Smooth muscle cell (in vitro differentiated cells): ENCODE data around the gene LRRC8A. TPM values are rescaled to one million over a fixed set of nuclear protein-coding genes. Genes with fewer than 3 reads are reported as not detected.
"Not testable (repeated sequence)": the region's sequence is repeated elsewhere in the genome, so short reads cannot be mapped to it uniquely, and the experiment has no call there.

Experiments
- DNase-seq: peaks from one replicate; lab custom pipeline; 2025; ENCODE audit not compliant: unreplicated experiment; lab: John Stamatoyannopoulos, UW
- H2AFZ ChIP-seq: fragments of 200-600 bp; sonication (generic); 2 replicates; pipeline ENCODE4 v1.6.0; 2016; ENCODE audit warnings: antibody characterized with exemption, low read depth, mild to moderate bottlenecking
- H3F3A ChIP-seq: fragments of 200-600 bp; sonication (generic); 2 replicates; pipeline ENCODE4 v1.6.0; 2017; ENCODE audit warnings: antibody characterized with exemption, low read depth
- H3K27ac ChIP-seq: fragments of 200-600 bp; sonication (generic); 2 replicates; pipeline ENCODE4 v1.5.1; 2016; ENCODE audit warnings: low read depth, mild to moderate bottlenecking
- H3K27me3 ChIP-seq: fragments of 200-600 bp; sonication (generic); 2 replicates; pipeline ENCODE4 v1.6.1; 2016; ENCODE audit warnings: low read depth, mild to moderate bottlenecking
- H3K36me3 ChIP-seq: fragments of 200-600 bp; sonication (generic); 2 replicates; pipeline ENCODE4 v1.5.1; 2016; ENCODE audit warnings: low read depth
- H3K4me1 ChIP-seq: fragments of 200-600 bp; sonication (generic); 2 replicates; pipeline ENCODE4 v1.5.1; 2016; ENCODE audit warnings: low read depth
- H3K4me2 ChIP-seq: fragments of 200-600 bp; sonication (generic); 2 replicates; pipeline ENCODE4 v1.6.0; 2016; ENCODE audit warnings: mild to moderate bottlenecking
- H3K4me3 ChIP-seq: fragments of 200-600 bp; sonication (generic); 2 replicates; pipeline ENCODE4 v1.5.1; 2016; ENCODE audit warnings: mild to moderate bottlenecking
- H3K79me2 ChIP-seq: fragments of 200-600 bp; sonication (generic); 2 replicates; pipeline ENCODE4 v1.6.0; 2016; ENCODE audit warnings: low read depth, mild to moderate bottlenecking
- H3K9ac ChIP-seq: fragments of 200-600 bp; sonication (generic); 2 replicates; pipeline ENCODE4 v1.6.0; 2016; ENCODE audit warnings: low read depth
- H3K9me3 ChIP-seq: fragments of 200-600 bp; sonication (generic); replicated peaks from 2 replicates; pipeline ENCODE4 v1.5.1; 2016; ENCODE audit warnings: low read depth
- H4K20me1 ChIP-seq: fragments of 200-600 bp; sonication (generic); 2 replicates; pipeline ENCODE4 v1.6.0; 2016; ENCODE audit warnings: low read depth
- WGBS: methylation state at CpG from one replicate; pipeline ENCODE4 v1.1.7; 2016; ENCODE audit warnings: low lambda C conversion rate; 5-methylcytosine and 5-hydroxymethylcytosine counted together
- polyA plus RNA-seq: library from polyadenylated mRNA; unstranded; fragments of >200 nt; fragmentation: Nextera tagmentation; extraction: Ambion mirVana; gene quantifications from 2 replicates; pipeline ENCODE4 v1.2.1, GENCODE V29; 2016
- total RNA-seq: library from RNA; depleted of rRNA; stranded (reverse); fragments of >200 nt; gene quantifications from 2 replicates; pipeline ENCODE4 v1.2.3, GENCODE V29; 2014
- TF ChIP-seq, protein P1 (sequence below): fragments of 200-600 bp; sonication (generic); IDR thresholded peaks from 2 replicates; pipeline ENCODE4 v1.5.1; 2017; ENCODE audit warnings: borderline replicate concordance, mild to moderate bottlenecking, antibody characterized with exemption; ENCODE audit not compliant: insufficient read depth, poor library complexity, severe bottlenecking

Gene LRRC8A
- total and polyA plus RNA-seq, 2 experiments from 2014 or later: 50.1 to 58.3 TPM

DNA sequence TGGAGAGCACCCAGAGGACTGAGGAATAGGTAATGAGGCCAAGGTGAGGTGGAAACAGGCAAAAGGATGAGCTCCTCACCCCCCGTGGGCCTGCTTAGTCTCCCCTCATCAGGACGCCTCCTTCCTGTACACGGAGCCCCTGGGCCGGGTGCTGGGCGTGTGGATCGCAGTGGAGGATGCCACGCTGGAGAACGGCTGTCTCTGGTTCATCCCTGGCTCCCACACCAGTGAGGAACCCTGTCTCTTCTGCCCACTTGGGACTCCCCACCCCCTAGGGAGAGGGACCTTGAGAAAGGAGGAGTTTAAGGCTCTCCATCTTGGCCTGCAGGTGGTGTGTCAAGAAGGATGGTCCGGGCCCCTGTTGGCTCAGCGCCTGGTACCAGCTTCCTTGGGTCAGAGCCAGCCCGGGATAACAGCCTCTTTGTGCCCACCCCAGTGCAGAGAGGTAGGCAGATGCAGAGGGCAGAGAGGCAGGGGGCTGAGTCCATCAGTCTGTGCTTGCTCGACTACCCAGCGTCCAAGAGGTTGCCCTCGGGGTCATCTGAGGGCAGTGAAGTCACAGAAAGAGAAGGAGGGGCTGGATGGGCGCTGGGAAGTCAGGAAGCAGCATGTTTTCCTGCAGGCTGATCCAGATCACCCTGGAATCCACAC, 58.5 kb downstream of the LRRC8A start:
- Histone ChIP-seq H3F3A (no peaks in the 10 kb centered on the region), H3K4me3 (no peak overlapping the region), H3K36me3 (no peaks in the 10 kb centered on the region), H3K4me1 (no peaks in the 10 kb centered on the region), H4K20me1 (no peaks in the 10 kb centered on the region), H3K27me3 (no peaks in the 10 kb centered on the region), H3K9ac (no peak overlapping the region), H3K4me2 (no peak overlapping the region), H3K9me3 (no peaks in the 10 kb centered on the region), H2AFZ (no peak overlapping the region), H3K27ac (no peak overlapping the region), H3K79me2 (peaks cover 6% of the 10 kb centered on the region)
- TF ChIP-seq, protein P1, sequence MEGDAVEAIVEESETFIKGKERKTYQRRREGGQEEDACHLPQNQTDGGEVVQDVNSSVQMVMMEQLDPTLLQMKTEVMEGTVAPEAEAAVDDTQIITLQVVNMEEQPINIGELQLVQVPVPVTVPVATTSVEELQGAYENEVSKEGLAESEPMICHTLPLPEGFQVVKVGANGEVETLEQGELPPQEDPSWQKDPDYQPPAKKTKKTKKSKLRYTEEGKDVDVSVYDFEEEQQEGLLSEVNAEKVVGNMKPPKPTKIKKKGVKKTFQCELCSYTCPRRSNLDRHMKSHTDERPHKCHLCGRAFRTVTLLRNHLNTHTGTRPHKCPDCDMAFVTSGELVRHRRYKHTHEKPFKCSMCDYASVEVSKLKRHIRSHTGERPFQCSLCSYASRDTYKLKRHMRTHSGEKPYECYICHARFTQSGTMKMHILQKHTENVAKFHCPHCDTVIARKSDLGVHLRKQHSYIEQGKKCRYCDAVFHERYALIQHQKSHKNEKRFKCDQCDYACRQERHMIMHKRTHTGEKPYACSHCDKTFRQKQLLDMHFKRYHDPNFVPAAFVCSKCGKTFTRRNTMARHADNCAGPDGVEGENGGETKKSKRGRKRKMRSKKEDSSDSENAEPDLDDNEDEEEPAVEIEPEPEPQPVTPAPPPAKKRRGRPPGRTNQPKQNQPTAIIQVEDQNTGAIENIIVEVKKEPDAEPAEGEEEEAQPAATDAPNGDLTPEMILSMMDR: no peak
- 79% methylated on average over 15 of the region's 15 CpGs for WGBS
- no peak for DNase-seq

DNA sequence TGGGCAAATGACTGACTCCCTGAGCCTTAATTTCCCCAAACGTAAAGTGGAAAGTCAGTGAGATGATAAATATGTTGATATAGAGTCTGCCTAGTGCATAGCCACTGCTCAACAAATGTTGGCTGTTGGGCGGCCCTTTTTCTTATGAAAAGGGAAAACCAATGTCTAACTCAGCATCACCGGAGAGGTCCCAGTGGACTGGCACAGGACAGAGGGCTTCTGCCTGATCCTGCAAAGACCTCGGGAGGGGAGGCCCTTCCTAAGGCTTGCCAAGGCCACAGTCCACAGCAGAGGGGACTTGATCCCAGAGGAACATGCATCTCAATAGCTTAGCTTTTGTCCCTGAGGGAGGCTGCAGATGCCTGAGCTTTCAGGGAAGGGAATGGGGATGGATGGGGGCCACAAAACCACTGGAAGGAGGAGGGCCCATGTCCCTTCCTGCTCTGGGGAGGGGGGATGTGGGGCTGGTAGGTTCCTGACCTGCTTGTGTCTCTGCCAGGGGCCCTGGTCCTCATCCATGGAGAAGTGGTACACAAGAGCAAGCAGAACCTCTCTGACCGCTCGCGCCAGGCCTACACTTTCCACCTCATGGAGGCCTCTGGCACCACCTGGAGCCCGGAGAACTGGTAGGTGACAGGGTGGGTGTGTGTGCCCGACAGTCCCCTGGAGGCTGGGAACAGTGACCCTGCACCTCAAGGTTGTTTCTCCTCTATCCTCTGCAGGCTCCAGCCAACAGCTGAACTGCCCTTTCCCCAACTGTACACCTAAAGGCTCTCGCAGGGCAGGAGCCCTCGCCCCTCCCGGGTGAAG, 59.2 kb downstream of the LRRC8A start:
- Histone ChIP-seq H3K27me3 (no peaks in the 10 kb centered on the region), H3K79me2 (peaks cover 13% of the 10 kb centered on the region), H3K4me3 (no peak overlapping the region), H3K4me1 (no peaks in the 10 kb centered on the region), H2AFZ (no peak overlapping the region), H4K20me1 (no peaks in the 10 kb centered on the region), H3K36me3 (no peaks in the 10 kb centered on the region), H3K9me3 (no peaks in the 10 kb centered on the region), H3K27ac (no peak overlapping the region), H3F3A (no peaks in the 10 kb centered on the region), H3K9ac (no peak overlapping the region), H3K4me2 (no peak overlapping the region)
- TF ChIP-seq, protein P1: no peak
- WGBS: 94% methylated on average over 12 of the region's 12 CpGs
- no peak for DNase-seq

DNA sequence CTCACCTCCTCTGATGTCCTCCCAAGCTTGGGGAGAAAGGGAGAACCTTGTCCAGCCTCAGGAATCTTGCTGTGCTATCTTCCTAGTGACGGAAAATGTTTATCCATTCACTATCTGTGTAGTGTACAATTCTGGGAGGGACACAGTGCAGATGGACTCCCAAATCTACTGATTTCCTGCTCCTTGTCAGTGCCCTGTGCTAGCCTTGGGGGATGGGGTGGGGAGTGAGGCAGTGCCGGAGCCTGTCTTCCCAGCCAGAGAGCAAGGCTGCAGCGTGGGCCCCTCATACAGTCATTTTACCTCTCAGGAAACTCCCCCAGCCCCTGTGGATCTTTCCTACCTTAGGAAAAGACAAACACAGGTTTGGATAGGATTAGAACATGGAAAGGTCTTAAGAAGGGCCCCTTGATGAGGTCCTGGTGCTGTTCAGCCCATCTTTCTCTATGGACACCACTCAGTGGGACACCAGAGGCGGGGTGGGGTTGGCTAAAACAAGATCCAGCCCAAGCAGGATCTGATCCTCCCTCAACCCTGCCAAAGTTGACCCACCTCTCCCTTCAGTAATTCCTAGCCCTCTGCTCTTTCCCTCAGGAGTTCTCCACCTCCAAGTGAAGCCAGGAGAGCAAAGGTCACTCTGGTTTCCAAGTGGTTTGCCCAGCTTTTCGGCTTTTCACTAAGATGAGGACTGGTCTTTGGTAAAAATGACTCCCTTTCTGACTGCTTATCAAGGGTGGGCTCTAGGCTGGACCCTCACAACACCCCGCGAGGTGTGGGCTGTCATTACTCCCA, 62.1 kb downstream of the LRRC8A start:
- DNase-seq: no peak
- WGBS: 70% methylated on average over 7 of the region's 7 CpGs
- no peak overlapping the region for H3K27ac ChIP-seq

DNA sequence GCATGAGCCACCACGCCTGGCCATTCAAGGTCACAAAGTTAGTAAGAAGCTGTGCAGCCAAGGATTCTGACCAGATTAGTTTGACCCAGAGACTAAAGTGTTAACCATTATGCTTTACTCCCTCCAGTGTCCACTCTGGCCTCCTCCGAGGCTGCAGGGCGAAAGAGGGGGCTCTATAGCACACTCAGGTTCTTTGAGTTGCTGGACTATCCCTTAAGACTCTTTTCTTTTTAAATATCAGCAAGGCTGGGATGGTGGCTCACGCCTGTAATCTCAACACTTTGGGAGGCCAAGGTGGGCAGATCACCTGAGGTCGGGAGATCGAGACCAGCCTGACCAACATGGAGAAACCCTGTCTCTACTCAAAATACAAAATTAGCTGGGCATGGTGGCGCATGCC, 63.0 kb downstream of the LRRC8A start:
- not testable (repeated sequence) for H3K27me3 ChIP-seq, DNase-seq
- 97% methylated on average over 7 of the region's 7 CpGs for WGBS

More for the DNA sequence above, 62.1 kb downstream of the LRRC8A start:
- Histone ChIP-seq H2AFZ (no peak overlapping the region), H3K9me3 (no peaks in the 10 kb centered on the region), H3K36me3 (no peaks in the 10 kb centered on the region), H3K27me3 (no peaks in the 10 kb centered on the region), H3K4me3 (no peak overlapping the region), H3K9ac (no peak overlapping the region), H3K79me2 (peaks cover 22% of the 10 kb centered on the region), H3F3A (peaks cover 6% of the 10 kb centered on the region), H4K20me1 (peaks cover 3% of the 10 kb centered on the region), H3K4me2 (no peak overlapping the region), H3K4me1 (peaks cover 8% of the 10 kb centered on the region)
- TF ChIP-seq, protein P1: no peak

More for the DNA sequence above, 63.0 kb downstream of the LRRC8A start:
- not testable (repeated sequence) for H3K9ac ChIP-seq, H3K4me1 ChIP-seq, H3K4me2 ChIP-seq, H3F3A ChIP-seq, H2AFZ ChIP-seq, H3K4me3 ChIP-seq, H3K36me3 ChIP-seq, H4K20me1 ChIP-seq, H3K9me3 ChIP-seq, H3K27ac ChIP-seq
- peaks cover 31% of the 10 kb centered on the region for H3K79me2 ChIP-seq
